MV-4-11 (cell line): ENCODE measurements around the gene KDM4B.
A peak's percentile ranks its signal among the peaks of the same experiment; 100 is the strongest.

Source experiments
- DNase-seq: peaks from one replicate; lab custom pipeline; 2025; lab: John Stamatoyannopoulos, UW

Gene KDM4B

DNA sequence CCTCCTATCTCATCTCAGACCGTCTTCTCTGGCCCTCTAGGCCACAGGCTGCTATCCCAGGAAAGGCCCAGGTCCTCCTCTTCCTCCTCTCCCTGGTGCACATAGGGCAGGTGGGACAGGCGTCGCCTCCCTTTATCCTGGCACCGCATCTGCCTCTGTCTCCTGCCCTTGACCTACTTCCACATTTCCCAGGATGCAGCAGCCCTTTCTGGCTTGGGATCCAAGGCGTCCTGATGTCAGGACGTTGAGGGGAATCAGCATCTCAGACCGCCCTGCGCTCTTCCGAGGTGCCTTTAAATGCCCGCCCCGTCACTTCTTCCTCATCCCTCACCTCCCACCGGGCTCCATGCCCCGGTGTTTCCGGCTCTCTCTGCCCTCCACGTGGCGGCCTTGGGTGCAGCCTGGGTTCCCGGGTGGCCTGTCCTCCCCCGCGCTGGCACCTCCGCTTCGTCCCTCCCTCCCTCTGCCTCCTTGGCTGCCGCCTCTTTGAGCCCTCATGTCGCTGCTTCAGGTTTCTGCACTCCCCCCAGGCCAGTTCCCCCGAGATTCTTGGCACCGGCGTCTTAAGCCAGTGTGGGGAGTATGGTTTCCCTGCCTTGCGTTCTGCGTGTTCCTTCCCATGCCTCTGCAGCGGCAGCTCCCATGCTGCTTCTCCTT, 66.3 kb downstream of the KDM4B start:
- no peak for DNase-seq

DNA sequence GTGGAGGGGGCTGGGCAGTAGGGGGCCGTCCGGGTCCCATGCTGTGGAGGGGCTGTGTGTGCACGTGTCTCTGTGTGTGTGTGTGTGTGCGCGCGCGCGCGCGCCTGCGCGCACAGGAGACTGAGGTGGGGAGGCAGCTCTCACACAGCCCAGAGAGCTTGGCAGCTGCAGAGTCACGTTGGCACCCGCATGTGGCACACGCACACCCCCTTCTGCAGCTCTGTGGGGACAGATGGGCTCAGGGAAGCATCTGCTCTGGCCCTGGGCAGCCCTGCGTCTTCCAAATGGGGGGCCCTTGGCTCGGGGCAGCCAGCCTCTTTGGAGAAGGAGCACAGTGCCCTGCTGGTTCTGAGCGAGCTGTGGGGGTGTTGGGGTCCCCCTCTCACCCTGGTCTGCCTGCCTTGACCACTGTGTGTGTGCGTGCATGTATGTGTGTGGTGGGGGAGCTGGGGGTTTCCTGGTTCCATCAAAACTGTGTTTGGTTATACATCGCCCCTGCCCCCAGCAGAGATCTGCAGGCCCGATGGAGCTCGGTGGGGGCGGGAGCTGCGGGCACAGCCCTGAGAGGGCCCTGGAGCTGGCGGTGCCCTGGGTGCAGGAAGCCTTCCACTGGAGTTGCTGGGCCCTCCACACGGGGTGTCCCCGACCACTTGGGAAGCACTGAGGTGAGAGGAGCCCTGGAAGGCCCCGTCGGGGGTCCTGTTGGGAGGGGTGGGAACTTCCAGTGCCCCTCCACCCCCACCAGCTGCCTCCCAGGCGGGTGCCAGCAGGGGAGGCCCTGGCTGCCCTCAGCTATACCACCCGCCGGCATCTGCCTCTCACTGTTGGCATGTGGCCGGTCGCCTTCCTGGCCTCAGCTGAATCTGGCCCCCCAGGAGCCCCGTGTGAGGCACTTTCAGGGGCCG, 67.1 kb downstream of the KDM4B start:
- no peak for DNase-seq

DNA sequence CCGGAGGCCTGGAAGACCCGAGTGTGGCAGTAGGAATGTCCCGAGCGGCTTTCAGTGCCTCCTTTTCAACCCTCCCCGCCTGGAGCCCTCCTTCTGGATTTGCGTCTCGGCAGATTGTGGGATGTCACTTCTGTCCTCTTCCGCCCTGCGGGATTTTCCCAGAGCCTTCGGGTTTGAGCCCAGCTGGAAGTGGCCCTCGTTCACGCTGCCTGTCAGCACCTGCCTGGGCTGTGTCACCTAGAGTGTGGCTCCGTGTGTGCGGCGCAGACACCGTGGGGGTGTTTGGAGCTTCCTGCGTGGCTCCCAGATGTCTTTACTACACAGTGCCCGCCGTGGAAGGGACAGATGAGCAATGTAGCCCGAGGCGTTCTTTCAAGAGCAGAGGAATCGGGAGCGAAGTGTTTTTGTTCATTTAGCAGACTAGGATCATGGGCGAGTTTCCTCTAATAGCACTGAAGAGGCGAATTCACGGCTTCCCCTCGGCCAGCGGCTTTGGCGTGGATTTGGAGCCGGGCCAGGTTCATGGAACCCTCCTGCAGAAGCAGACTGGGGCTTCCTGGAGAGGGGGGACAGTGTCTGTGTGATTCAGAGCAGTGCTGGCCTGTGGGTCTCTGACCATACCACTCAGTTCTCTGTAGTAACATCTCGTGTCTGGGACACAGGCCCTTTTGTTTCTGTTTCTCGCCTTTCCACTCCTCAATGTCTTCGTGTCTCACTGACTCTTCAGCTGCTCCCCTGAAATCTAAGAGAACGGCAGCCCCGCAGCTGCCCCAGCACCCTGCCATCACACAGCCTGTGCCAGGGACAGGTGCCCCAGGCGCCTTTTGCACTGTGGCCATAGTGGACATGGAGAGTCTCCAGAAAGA, 68.0 kb downstream of the KDM4B start:
- DNase-seq = no peak

DNA sequence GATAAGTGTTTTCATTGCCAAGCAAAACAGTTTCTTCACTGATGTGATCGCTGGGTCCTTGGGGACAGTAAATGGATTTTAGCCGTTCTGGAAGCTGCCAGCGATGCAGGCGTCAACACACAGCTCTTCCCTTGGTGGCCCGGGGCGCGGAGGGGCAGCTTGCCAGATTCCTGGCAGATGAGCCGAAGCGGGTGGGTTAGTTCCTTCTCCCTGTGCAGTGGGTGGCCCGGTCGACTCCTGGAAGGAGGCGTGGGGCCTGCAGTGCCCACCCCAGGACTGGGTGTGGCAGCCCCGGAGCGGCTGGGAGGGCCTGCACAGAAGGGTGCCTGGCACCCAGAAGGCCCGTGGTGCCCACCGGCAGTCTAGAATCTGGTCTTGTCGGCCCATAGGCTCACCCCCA, 69.0 kb downstream of the KDM4B start:
- DNase-seq = no peak

DNA sequence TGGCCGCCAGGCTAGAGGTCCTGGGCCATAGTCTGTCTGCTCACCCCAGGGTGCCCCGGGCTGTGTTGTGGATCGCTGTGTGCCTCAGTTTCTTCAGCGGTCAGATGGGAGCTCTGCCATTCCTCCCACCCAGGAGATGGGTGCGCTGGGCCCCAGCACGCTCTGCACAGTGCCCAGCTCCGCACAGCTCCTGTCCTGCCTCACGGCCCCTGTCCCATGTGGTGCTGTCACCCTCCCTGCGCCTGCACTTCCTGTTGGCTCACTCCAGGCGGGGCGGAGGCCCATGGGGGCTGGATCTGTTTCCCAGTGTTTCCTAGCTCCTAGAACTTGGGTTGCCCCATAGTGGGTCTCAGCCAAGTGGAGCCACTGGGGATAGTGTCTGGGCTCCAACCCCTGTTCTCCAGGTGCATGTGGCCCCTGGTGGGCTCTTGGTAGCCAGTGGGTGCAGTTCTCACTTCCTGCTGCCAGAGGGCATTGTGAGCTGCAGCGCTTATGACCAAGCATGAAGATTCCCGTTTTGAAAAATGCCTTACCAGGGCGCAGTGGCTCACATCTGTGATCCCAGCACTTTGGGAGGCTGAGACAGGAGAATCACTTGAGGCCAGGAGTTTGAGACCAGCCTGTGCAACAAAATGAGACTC, 69.8 kb downstream of the KDM4B start:
- DNase-seq = peak; percentile 60

DNA sequence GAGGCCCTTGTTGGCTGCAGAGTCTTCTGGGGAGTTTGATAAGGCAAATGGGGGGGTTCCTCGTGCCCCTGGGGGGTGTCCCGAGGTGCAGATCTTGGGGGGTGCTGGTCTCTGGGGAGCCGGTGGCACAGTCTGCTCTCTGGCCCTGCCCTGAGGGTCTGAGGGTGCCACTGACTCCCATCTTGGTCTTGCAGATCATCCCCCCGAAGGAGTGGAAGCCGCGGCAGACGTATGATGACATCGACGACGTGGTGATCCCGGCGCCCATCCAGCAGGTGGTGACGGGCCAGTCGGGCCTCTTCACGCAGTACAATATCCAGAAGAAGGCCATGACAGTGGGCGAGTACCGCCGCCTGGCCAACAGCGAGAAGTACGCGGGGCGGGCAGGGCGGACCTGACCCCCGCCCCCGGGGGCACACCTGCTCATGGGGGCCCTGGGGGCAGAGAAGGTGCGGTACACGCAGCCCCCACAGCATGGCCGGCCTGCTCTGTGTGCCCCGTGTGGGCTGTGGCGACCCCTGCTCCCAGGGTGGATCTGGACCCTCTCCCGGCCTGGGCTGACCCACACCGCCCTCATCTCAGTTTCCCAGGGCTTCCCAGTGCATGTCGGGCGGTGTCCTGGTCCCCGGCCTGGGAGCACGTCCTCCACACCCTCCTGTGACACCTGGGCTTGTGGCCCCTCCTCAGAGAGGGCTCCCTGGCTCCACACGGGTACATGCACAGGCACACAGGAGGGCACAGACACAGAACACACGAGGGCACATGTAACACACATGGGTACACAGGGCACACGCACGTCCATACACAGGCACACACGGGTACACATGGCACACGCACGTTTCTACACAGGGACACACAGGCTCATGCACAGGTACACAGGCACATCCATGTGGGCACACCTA, 71.0 kb downstream of the KDM4B start:
- no peak for DNase-seq

DNA sequence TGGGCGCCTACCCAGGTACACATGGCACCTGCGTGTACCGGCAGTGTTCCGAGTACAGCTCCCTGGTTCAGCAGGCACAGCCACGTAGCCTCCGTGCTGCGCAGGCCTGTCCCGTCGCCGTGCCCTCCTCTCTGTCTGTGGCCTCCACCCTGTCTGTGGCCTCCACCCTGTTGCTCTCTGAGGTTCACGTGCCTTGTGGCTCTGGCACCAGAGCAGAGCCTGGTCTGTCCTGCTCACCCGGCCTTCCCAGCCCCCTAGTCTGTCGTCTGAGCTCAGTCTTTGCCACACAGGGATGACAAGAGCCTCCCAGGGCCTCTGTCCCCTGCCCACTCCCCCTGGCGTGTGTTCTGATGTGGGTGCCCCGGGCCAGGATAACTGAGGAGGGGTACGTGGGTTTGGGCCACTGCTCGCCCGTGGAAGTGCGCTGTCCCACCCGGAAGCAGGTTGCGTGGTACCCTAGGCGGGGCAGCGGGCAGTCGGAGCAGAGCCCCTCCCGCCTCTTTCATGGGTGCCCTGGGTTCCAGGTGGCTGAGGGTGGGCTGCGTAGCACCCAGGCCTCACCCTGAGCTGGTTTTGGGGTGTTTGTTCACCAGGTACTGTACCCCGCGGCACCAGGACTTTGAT, 71.7 kb downstream of the KDM4B start:
- no peak for DNase-seq

DNA sequence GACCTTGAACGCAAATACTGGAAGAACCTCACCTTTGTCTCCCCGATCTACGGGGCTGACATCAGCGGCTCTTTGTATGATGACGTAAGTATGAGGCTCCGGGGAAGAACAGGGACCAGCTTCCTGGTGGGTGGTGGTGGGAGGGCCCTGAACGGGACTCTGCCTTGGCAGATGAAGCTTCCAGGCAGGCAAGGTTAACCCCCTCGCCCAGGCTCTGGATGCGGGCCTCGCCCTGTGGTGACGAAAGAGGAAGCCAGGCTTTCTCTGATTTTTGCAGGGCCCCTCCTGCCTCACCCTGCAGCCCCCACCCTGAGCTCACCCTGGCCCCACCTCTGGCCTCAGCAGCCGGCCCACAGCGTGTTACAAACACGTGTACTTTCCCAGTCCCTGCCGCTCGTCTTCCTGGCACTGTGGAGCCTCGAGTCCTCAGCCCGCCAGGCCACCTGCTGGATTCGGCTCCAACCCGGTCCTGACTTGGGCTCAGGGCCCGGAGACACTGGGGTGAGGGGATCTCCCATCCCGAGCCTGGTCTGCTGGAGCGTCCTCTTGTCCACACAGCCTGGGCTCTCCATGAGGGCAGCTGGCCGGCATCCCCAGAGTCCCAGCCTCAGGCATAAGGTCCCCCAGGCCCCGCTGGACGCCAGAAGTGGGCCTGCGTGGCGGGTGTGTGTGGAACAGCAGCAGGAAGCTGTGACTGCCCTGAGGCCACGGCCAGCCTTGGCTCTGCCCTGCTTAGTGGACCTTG, 72.4 kb downstream of the KDM4B start:
- peak; percentile 29 for DNase-seq

DNA sequence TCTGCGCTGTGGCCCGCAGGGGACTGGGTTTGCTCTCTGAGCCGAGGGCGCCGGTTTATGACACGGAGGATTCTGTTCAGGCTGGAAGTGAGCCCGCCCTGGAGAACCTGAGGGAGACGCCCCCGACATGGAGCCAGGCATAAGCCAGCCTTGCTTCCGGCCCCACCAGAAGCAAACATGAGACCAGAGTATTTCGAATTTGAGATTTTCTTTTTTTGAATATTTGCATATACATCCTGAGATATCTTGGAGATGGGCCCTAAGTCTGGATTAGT, 72.9 kb downstream of the KDM4B start:
- no peak for DNase-seq

DNA sequence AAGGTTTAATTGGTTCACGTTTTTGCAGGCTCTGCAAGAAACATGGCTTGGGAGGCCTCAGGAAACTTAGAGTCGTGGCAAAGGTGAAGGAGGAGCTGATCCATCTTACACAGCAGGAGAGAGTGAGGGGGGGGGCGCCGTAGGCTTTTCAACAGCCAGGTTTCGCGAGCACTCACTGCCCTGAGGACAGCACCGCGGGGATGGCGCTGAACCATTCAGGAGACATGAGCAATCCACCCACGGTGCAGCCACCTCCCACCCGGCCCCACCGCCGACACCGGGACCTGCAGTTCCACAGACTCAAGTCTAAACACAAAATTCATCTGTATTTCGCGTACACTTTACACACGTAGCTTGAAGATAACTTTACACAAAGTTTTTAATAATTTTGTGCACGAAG, 73.6 kb downstream of the KDM4B start:
- no peak for DNase-seq

DNA sequence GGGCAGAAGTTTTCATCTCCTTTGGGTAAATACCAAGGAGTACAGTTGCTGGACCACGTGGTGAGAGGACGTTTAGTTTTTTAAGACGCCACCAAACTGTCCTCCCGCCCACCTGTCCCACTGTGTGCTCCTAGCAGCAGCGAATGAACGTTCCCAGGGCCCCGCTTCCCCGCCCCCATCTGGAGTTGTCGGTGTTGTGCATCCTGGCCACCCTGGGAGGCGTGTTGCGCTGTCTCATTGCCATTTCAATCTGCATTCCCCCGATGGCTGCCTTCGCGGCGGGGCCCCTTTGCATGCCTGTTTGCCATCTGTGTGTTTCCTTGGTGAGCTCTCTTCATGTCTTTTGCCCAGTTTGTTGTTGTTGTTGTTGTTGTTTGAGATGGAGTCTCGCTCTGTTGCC, 76.1 kb downstream of the KDM4B start:
- DNase-seq = no peak

DNA sequence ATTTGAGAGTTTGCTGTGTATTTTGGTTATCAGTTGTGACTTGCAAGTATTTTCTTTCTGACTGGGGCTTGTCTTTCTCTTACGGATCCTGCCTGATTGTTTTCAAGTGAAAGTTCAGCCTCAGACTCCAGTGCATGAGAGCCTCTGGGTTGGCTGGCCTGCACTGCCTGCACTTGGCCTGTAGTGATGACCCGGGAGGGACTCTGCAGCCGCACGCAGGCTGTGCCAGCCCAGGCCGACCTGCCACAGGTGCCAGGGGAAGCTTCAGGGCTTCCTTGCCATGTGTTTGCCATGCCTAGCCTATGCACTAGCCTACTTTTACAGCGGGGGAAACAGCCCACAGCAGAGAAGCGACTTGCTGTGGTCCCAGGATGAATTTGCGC, 77.0 kb downstream of the KDM4B start:
- no peak for DNase-seq

DNA sequence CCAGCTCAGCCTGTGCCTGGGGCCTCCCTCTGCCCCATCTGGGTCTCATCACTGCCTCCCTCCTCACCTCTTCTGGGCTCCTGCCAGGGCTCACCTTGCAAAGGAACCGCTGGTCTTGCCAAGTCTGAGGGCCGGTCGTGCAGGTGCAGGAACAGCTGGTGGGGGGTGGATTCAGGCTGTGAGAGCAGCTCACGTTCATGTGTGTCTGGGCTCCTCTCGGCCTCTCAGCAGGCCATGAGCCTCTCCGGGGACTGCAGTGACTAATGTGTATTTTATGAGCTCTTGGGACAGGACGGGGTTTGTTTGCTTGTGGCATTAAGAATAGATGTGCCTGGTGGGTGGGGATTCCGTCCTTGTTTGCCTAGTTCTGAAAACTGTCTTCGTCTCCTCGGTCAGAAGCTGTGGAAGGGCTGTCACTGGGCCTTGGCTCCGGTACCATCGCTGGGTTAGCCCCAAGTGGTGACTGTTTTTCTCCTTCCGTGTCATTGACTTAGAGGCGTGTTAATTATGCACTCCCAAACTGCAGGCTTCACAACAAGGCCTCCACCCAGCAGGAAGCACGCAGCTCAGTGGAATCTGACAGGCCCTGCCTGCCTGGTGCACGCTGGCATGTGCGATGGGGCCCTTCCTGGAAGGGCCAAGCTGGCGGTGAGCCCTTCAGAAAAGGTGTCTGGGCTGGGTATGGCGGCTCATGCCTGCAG, 77.6 kb downstream of the KDM4B start:
- no peak for DNase-seq

DNA sequence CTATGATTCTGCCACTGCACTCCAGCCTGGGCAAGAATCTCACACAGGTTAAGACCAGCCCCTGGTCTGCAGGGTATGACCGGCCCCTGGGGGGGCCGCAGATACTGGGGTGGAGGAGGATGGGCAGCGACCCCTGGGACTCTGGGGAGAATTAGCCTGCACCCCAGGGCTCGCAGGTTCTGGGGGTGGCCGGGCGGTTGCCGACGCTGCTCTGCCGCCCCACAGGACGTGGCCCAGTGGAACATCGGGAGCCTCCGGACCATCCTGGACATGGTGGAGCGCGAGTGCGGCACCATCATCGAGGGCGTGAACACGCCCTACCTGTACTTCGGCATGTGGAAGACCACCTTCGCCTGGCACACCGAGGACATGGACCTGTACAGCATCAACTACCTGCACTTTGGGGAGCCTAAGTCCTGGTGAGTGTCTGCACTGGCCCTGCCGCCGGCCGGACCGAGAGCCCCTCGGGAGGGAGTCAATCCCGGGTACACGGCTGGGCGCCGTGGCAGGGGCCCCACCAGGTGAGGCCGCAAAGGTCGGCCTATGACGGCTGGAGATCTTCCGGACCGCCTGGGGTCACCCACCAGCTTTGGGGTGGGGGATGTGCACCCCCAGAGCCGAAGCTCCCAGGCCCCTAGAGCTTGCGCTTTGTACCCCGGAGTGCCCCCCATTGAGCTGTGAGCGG, 78.5 kb downstream of the KDM4B start:
- no peak for DNase-seq

DNA sequence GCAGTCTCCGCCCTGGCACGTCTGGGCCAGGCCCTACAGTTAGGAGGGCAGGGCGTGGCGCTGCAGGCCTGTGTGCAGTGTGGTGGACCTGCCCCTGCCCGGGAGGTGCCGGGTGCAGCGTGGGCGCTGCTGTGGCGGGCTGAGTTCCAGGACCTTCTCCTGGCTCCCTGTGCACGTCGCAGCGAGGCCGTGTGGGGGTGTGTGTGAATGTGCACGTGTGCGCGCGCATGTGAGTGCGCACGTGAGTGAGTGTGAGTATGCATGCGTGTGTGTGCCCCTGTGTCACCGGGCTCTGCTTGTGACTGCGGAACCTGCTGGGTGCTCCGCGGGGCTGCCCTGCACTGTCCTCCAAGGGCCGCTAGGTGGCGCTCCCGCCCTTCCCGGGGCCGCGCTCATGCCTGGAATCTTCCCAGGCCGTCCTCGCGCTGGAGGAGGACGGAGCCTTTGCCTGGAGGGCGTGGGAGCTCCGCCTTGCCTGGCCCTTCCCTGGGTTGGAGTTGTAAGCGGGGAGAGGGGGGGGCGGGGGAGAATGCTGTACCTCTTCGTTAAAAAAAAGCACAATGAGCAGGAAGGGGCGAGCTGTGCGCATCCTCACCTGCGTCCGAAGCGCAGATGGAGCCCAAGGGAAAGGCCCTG, 79.3 kb downstream of the KDM4B start:
- peak; percentile 50 for DNase-seq

DNA sequence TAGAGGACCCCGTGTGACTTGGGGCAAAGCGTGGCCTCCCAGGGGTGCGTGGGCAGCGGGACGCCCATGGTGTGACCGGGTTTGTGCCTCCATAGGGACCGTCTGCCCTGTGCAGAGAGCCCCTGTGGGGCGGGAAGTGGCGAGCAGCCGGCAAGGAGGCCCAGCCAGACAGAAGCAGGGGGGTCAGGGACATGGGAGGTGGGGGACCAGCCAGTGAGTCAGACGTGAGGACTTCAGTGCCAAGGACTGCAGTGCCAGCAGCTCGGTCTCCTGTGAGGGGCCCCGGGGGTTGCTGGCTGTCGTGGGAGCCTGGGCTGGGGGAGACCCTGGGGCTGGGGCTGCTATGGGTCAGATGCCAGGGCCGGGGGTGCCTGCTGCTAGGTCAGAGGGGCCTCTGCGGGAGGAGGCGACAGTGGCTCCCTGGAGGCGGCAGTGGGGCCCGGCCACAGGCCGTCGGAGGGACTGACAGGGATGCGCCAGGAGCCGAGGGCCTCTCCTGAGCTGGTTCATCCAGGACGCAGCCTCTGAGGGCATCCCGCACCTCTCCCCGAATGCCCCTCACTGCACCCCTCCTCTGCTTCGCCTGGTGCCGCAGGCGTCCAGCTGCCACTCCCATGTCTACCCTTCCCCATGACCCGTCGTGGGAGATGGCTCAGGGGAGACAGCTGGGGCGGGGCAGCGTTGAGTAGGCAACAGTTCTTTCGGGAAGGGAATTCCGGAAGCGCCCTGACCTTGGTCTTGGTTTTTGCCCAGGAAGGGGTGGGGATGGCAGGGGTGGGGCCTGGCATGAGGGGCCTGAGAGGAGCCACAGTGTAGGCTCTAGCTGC, 80.0 kb downstream of the KDM4B start:
- DNase-seq = no peak

DNA sequence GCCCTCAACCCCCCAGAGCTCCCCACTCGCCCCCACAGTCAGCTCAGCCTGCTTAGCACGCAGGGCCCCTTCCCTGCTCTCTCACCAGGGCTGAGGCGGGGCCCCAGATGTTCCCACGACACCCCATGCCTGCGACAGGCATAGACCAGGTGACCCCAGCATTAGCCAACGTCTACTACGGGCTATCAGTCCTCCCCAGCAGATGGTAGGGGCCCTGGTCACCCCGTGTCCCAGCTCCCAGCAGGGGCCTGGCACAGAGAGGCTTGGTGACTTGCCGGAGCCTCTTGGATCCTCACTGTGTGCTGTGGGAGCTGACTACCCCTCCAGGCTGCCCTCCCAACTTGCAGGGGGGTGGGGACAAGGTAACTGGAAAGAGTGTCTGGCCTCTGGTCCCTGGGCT, 80.6 kb downstream of the KDM4B start:
- no peak for DNase-seq
